ENCODE data around the gene PPP1R11. TPM values are rescaled to one million over a fixed set of nuclear protein-coding genes. Genes with fewer than 3 reads are reported as not detected.

Gene PPP1R11
- total and polyA plus RNA-seq, 2 of the 13 experiments (the other 11 are each of a cell fraction or from before 2014, with no cell fraction given), result 32.1 to 58.9 TPM

DNA sequence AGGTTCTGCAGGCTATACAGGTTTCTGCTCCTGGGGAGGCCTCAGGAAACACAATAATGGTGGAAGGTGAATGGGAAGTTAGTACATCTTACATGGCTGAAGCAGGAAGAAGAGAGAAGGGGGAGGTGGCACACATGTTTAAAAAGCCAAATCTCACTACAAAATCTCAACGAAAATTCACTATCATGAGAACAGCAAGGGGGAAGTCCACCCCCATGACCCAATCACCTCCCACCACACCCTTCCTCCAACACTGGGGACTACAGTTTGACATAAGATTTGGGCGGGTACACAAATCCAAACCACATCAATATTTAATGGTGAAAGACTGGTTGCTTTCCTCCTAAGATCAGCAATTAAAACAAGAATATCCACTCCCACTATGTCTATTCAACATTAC, 19.8 kb upstream of the PPP1R11 start:
- Histone ChIP-seq H3K27ac (ENCODE audit: extremely low read length, insufficient read depth, low read length) (no peak overlapping the region), H3K4me3 (replicated peaks in 1 of 3; ENCODE audit: insufficient read depth in 1 of 3, low read depth in 2 of 3, low read length in 3 of 3) (no peak overlapping the region), H3K9ac (ENCODE audit: insufficient read depth, low read depth, low read length) (no peak overlapping the region), H3K36me3 (replicated peaks in 1 of 2; ENCODE audit: control insufficient read depth in 1 of 2, insufficient read depth in 2 of 2, low read length in 2 of 2) (no peaks in the 10 kb centered on the region; a peak in 1 of 5 replicates), H3K4me2 (ENCODE audit: low read depth, low read length) (no peak overlapping the region), H2AFZ (ENCODE audit: low read length) (no peak overlapping the region), H4K20me1 (ENCODE audit: insufficient read depth, low read length) (no peaks in the 10 kb centered on the region), H3K4me1 (ENCODE audit: insufficient read depth, low read length) (peaks cover 20% of the 10 kb centered on the region), H3K9me3 (ENCODE audit: low read length) (no peaks in the 10 kb centered on the region), H3K27me3 (ENCODE audit: control insufficient read depth in 1 of 2, insufficient read depth in 2 of 2, low read length in 2 of 2) (no peaks in the 10 kb centered on the region), H3K79me2 (ENCODE audit: insufficient read depth, low read length) (no peaks in the 10 kb centered on the region)
- 77% methylated on average over 2 of the region's 2 CpGs for WGBS (ENCODE audit: low lambda C conversion rate)
- ATAC-seq (no peak), DNase-seq (ENCODE audit: low spot score) (no peak), FAIRE-seq (no peak)
- intact Hi-C loops (cut with micrococcal nuclease; ENCODE audit: unreplicated experiment) (no loop called here), in situ Hi-C loops (cut with HindIII; ENCODE audit: extremely low pct_ligation_motif_present, low pct_unique_long_range_greater_than_20kb) (no loop called here)
- ChIA-PET POLR2A (no interaction called here), CTCF (ENCODE audit: low intra/inter-chr PET ratio, low total read pairs) (no interaction called here)
- TF ChIP-seq REPIN1 (CRISPR knock-in tag; IDR thresholded peaks at IDR 0.05; ENCODE audit: borderline replicate concordance, low read depth), result no peak
- TF ChIP-seq ZNF510 (CRISPR knock-in tag; IDR thresholded peaks at IDR 0.05; ENCODE audit: low read depth), result no peak
- TF ChIP-seq KLF12 (CRISPR knock-in tag; IDR thresholded peaks at IDR 0.05; ENCODE audit: borderline replicate concordance), result no peak
- no peak for TF ChIP-seq ZNF841 (CRISPR knock-in tag; IDR thresholded peaks at IDR 0.05; ENCODE audit: borderline replicate concordance)
- TF ChIP-seq, protein P1, sequence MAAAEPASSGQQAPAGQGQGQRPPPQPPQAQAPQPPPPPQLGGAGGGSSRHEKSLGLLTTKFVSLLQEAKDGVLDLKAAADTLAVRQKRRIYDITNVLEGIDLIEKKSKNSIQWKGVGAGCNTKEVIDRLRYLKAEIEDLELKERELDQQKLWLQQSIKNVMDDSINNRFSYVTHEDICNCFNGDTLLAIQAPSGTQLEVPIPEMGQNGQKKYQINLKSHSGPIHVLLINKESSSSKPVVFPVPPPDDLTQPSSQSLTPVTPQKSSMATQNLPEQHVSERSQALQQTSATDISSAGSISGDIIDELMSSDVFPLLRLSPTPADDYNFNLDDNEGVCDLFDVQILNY (CRISPR knock-in tag; conservative IDR thresholded peaks at IDR 0.05), result no peak
- TF ChIP-seq, protein P2, sequence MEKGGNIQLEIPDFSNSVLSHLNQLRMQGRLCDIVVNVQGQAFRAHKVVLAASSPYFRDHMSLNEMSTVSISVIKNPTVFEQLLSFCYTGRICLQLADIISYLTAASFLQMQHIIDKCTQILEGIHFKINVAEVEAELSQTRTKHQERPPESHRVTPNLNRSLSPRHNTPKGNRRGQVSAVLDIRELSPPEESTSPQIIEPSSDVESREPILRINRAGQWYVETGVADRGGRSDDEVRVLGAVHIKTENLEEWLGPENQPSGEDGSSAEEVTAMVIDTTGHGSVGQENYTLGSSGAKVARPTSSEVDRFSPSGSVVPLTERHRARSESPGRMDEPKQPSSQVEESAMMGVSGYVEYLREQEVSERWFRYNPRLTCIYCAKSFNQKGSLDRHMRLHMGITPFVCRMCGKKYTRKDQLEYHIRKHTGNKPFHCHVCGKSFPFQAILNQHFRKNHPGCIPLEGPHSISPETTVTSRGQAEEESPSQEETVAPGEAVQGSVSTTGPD (CRISPR knock-in tag; IDR thresholded peaks at IDR 0.05), result no peak
- no peak for TF ChIP-seq RORA (CRISPR knock-in tag; IDR thresholded peaks at IDR 0.05)
- TF ChIP-seq KDM4B (CRISPR knock-in tag; IDR thresholded peaks at IDR 0.05), result no peak
- TF ChIP-seq NFKB2 (CRISPR knock-in tag; IDR thresholded peaks at IDR 0.05; ENCODE audit: borderline replicate concordance), result no peak
- BruUV-seq (replicated peaks), result no TSS peak
